Lower lobe of right lung (tissue), 2 donors: ENCODE data around the gene KCNJ15. TPM values are rescaled to one million over a fixed set of nuclear protein-coding genes. Genes with fewer than 3 reads are reported as not detected.

ENCODE experiments used
- ATAC-seq, 2 donors: fragments of 200-7000 bp; cut with Tn5 transposase; one replicate each; pipeline ENCODE4 v1.9.1; 2020 to 2022; ENCODE audit warnings: mild to moderate bottlenecking in 2 of 2, moderate library complexity in 2 of 2
- DNase-seq: peaks from one replicate; pipeline ENCODE4 v3.0.0-alpha.2; 2020
- H3K27ac ChIP-seq: fragments of 200-600 bp; one replicate; pipeline ENCODE4 v1.8.0; 2022
- H3K27me3 ChIP-seq: fragments of 200-600 bp; one replicate; pipeline ENCODE4 v1.8.0; 2022; ENCODE audit warnings: low read depth
- H3K36me3 ChIP-seq: fragments of 200-600 bp; one replicate; pipeline ENCODE4 v1.8.0; 2022; ENCODE audit warnings: mild to moderate bottlenecking
- H3K4me1 ChIP-seq: fragments of 200-600 bp; one replicate; pipeline ENCODE4 v1.8.0; 2022
- H3K4me3 ChIP-seq: fragments of 200-600 bp; one replicate; pipeline ENCODE4 v1.8.0; 2022; ENCODE audit warnings: mild to moderate bottlenecking
- H3K9me3 ChIP-seq: fragments of 200-600 bp; one replicate; pipeline ENCODE4 v1.8.0; 2022
- CTCF ChIP-seq: fragments of 200-600 bp; IDR thresholded peaks from one replicate; pipeline ENCODE4 v1.8.0; 2022; ENCODE audit warnings: antibody characterized with exemption, mild to moderate bottlenecking
- intact Hi-C: fragments of 100-400 bp; cut with DNase I; formaldehyde crosslinking; loops from one replicate; pipeline ENCODE4 v1.11.0; 2022
- total RNA-seq: library from RNA; stranded (reverse); fragmentation: NEBNext Ultra II Directional; extraction: Animal tissue kit (Norgen Biotek cat#: 25700); gene quantifications from one replicate; pipeline ENCODE4 v1.2.1, GENCODE V29; 2021
- donor health status: DM: no; HTN: yes; CAD: no; lungs with severe emphysema.

The KCNJ15 gene
- total RNA-seq, 1 donor from 2014 or later = 62.7 TPM

DNA sequence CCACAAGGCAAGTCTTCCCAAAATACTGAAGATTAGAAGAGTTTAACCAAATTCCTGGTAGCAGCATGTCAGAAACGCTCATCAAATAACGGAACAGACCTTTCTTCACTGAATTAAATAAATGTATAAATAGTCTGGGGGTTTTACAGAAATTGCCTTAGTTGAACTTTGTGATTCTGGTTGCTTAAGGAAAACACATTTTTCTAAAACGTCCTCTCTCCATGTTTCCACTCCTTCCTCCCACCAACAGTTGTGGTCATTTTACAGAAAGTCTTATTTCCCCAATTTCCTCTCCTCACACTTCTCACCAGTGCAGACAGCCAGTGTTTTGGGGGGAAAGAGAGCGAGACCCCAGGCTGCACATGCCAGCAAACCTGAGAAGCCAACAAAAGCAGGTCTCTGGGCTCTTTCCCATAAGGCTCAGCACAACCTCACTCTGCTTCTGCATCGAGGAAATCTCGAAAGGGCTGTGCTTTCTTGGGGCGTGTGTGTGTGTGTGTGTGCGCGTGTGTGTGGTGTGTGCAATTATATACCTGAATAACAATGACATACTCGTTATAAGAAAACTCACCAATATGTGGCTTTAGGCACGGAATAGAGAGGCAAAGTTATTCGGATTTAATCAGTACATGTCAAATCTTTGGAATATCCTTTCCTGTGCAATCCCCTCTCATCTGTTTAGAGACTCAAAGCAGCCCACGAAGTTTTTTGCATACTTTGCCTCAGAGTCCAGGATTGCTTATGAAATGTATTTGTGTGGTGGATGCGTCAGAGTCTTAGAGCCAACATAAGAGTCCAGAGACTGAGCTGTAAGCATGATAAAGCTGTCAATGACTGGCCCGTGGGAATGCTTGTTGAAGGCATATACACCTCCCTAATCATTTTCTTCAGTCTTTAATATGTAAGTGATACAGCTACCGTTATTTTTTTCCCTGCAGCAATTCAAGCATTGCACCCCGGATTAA lies 2.0 kb downstream of the KCNJ15 start:
- peaks cover 11% of the 10 kb centered on the region for H3K4me1 ChIP-seq

GRCh38 chr21:38259665-38260064 lies 2.9 kb downstream of the KCNJ15 start:
- ATAC-seq (peak in 1 of 2 donors; percentile 44), DNase-seq (no peak)
- peaks cover 16% of the 10 kb centered on the region for H3K4me1 ChIP-seq
- no peaks in the 10 kb centered on the region for H3K27me3 ChIP-seq
- no peaks in the 10 kb centered on the region for H3K9me3 ChIP-seq
- no peaks in the 10 kb centered on the region for H3K36me3 ChIP-seq
- intact Hi-C loops = no loop called here
- H3K27ac ChIP-seq = peak overlapping the region; percentile 80
- TF ChIP-seq CTCF = no peak
- peak overlapping the region; percentile 44 for H3K4me3 ChIP-seq

More for the DNA sequence above, 2.0 kb downstream of the KCNJ15 start:
- H3K9me3 ChIP-seq = no peaks in the 10 kb centered on the region
- no peak for TF ChIP-seq CTCF
- peak overlapping the region; percentile 44 for H3K4me3 ChIP-seq
- ATAC-seq (peak; percentile 68 to 70), DNase-seq (no peak)
- H3K27ac ChIP-seq = peak overlapping the region; percentile 80
- no peaks in the 10 kb centered on the region for H3K27me3 ChIP-seq
- no peaks in the 10 kb centered on the region for H3K36me3 ChIP-seq
- intact Hi-C loops = no loop called here

- no peak for TF ChIP-seq CTCF
- no peaks in the 10 kb centered on the region for H3K27me3 ChIP-seq
- H3K4me1 ChIP-seq = peaks cover 19% of the 10 kb centered on the region
- ATAC-seq = no peak
- H3K4me3 ChIP-seq = no peak overlapping the region
- H3K27ac ChIP-seq = peak overlapping the region; percentile 80
- no peaks in the 10 kb centered on the region for H3K9me3 ChIP-seq
- no peak for DNase-seq
- intact Hi-C loops = no loop called here
- H3K36me3 ChIP-seq = no peaks in the 10 kb centered on the region
Observed at GRCh38 chr21:38260426-38260825, 3.6 kb downstream of the KCNJ15 start.

DNA sequence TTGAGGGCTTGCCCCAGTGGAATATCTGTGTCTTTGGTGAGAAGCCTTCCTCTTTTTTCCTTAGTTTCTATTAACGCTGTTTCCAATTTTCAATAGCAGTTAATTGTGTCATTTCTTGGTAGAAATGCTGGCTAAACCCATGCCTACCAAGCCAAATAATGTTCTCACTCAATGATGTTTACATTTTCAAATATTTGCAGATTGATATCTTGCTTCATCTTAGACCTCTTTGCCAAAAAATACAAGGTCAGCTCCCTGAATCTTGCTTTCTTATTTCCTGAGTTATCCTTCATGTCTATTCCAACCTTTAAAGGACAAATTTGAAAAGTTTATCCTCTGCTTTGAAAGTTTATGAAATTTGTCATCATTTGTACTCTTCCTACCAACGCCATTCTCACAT lies 5.1 kb downstream of the KCNJ15 start:
- H3K4me1 ChIP-seq = peaks cover 22% of the 10 kb centered on the region
- intact Hi-C loops = no loop called here
- ATAC-seq (peak in 1 of 2 donors; percentile 27), DNase-seq (no peak)
- H3K36me3 ChIP-seq = no peaks in the 10 kb centered on the region
- H3K27ac ChIP-seq = no peak overlapping the region
- no peak for TF ChIP-seq CTCF
- H3K4me3 ChIP-seq = no peak overlapping the region
- H3K27me3 ChIP-seq = no peaks in the 10 kb centered on the region
- H3K9me3 ChIP-seq = no peaks in the 10 kb centered on the region

DNA sequence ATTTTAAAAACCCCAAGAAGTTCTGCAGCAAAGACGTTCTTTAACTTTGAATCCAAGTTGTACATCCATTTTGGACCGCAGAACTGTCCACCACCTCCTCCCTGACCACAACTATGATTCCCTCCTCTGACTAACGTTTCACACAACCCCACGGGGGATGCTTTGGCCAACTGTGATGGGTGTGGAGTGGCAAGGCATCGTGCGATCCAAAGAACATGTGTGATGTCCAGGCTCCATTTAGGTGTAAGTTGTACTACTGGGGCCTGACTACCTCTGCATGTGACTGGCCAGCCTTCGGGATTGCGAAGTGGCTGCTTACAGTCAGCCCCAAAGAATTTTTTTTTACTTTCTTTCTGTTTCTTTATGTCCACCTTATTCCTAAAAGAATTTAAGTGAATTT lies 6.7 kb downstream of the KCNJ15 start:
- H3K4me3 ChIP-seq = no peak overlapping the region
- no peak for ATAC-seq
- TF ChIP-seq CTCF = no peak
- DNase-seq = no peak
- intact Hi-C loops = no loop called here
- H3K4me1 ChIP-seq = peaks cover 39% of the 10 kb centered on the region
- no peaks in the 10 kb centered on the region for H3K27me3 ChIP-seq
- no peaks in the 10 kb centered on the region for H3K9me3 ChIP-seq
- H3K27ac ChIP-seq = no peak overlapping the region
- H3K36me3 ChIP-seq = no peaks in the 10 kb centered on the region
